ENCODE data around the gene PHF21B.
A peak's percentile ranks its signal among the peaks of the same experiment; 100 is the strongest.

PHF21B gene

GRCh38 chr22:44865193-44866057 lies 144.4 kb downstream of the PHF21B start:
- Histone ChIP-seq H3K27ac (replicated peaks; ENCODE audit: low read length) (no peak overlapping the region), H3K9ac (ENCODE audit: low read depth, low read length, poor library complexity) (peak overlapping the region; percentile 13), H3K4ac (ENCODE audit: low read length) (no peak overlapping the region), H3K14ac (ENCODE audit: low read length) (no peak overlapping the region), H2BK5ac (ENCODE audit: low read length) (no peak overlapping the region), H2BK120ac (ENCODE audit: low read depth, low read length) (no peak overlapping the region), H3K36me3 (replicated peaks in 1 of 2; ENCODE audit: control insufficient read depth in 2 of 2, insufficient read depth in 2 of 2, low read length in 2 of 2) (peaks cover 2 to 40% of the 10 kb centered on the region in 2 donors), H3K9me3 (replicated peaks in 1 of 2; ENCODE audit: control insufficient read depth in 2 of 2, insufficient read depth in 1 of 2, low read depth in 1 of 2, low read length in 2 of 2) (no peaks in the 10 kb centered on the region), H3K79me1 (ENCODE audit: low read depth, low read length) (no peaks in the 10 kb centered on the region), H2BK12ac (ENCODE audit: low read length) (no peak overlapping the region), H2AFZ (ENCODE audit: low read length) (no peak overlapping the region), H3K4me3 (ENCODE audit: low read length in 2 of 2) (no peak overlapping the region), H3K18ac (ENCODE audit: low read length) (no peak overlapping the region), H4K8ac (ENCODE audit: low read depth, low read length) (no peak overlapping the region), H3K27me3 (ENCODE audit: control insufficient read depth in 3 of 3, insufficient read depth in 3 of 3, low read depth in 1 of 3, low read length in 3 of 3) (no peaks in the 10 kb centered on the region), H2BK15ac (ENCODE audit: low read length) (no peak overlapping the region), H3K4me1 (ENCODE audit: control insufficient read depth in 2 of 2, insufficient read depth in 1 of 2, low read depth in 1 of 2, low read length in 2 of 2) (peaks cover 0 to 13% of the 10 kb centered on the region in 2 donors), H2AK5ac (ENCODE audit: low read depth, low read length) (peak overlapping the region; percentile 26), H3K4me2 (ENCODE audit: insufficient read depth, low read length, poor library complexity, severe bottlenecking) (no peak overlapping the region), H3K23ac (ENCODE audit: low read depth, low read length, poor library complexity) (peak overlapping the region; percentile 61), H4K91ac (ENCODE audit: low read depth, low read length, poor library complexity) (no peak overlapping the region)
- WGBS, 2 donors (ENCODE audit: extremely low coverage in 2 of 2, insufficient read length in 2 of 2, insufficient replicate concordance in 1 of 2), result no CpG with 5 or more reads among the region's 31 CpGs
- no peak for DNase-seq (ENCODE audit: low spot score)

- H3K4me3 ChIP-seq (ENCODE audit: low read length in 2 of 2), result no peak overlapping the region
- H2AK5ac ChIP-seq (ENCODE audit: low read depth, low read length), result peak overlapping the region; percentile 40
- no peak overlapping the region for H4K91ac ChIP-seq (ENCODE audit: low read depth, low read length, poor library complexity)
- H4K8ac ChIP-seq (ENCODE audit: low read depth, low read length), result no peak overlapping the region
- H3K4ac ChIP-seq (ENCODE audit: low read length), result no peak overlapping the region
- H2AFZ ChIP-seq (ENCODE audit: low read length), result no peak overlapping the region
- H2BK15ac ChIP-seq (ENCODE audit: low read length), result no peak overlapping the region
- H3K4me2 ChIP-seq (ENCODE audit: insufficient read depth, low read length, poor library complexity, severe bottlenecking), result no peak overlapping the region
- WGBS, 2 donors (ENCODE audit: extremely low coverage in 2 of 2, insufficient read length in 2 of 2, insufficient replicate concordance in 1 of 2), result no CpG with 5 or more reads among the region's 19 CpGs
- no peak overlapping the region for H2BK12ac ChIP-seq (ENCODE audit: low read length)
- peaks cover 0 to 1% of the 10 kb centered on the region in 2 donors for H3K4me1 ChIP-seq (ENCODE audit: control insufficient read depth in 2 of 2, insufficient read depth in 1 of 2, low read depth in 1 of 2, low read length in 2 of 2)
- H3K36me3 ChIP-seq (replicated peaks in 1 of 2; ENCODE audit: control insufficient read depth in 2 of 2, insufficient read depth in 2 of 2, low read length in 2 of 2), result peaks cover 4 to 39% of the 10 kb centered on the region in 2 donors
- H3K14ac ChIP-seq (ENCODE audit: low read length), result no peak overlapping the region
- no peaks in the 10 kb centered on the region for H3K27me3 ChIP-seq (ENCODE audit: control insufficient read depth in 3 of 3, insufficient read depth in 3 of 3, low read depth in 1 of 3, low read length in 3 of 3)
- no peak overlapping the region for H3K23ac ChIP-seq (ENCODE audit: low read depth, low read length, poor library complexity)
- no peak overlapping the region for H3K27ac ChIP-seq (replicated peaks; ENCODE audit: low read length)
- DNase-seq (ENCODE audit: low spot score), result no peak
- no peaks in the 10 kb centered on the region for H3K9me3 ChIP-seq (replicated peaks in 1 of 2; ENCODE audit: control insufficient read depth in 2 of 2, insufficient read depth in 1 of 2, low read depth in 1 of 2, low read length in 2 of 2)
- no peak overlapping the region for H3K9ac ChIP-seq (ENCODE audit: low read depth, low read length, poor library complexity)
- H3K79me1 ChIP-seq (ENCODE audit: low read depth, low read length), result no peaks in the 10 kb centered on the region
- peak overlapping the region; percentile 41 for H3K18ac ChIP-seq (ENCODE audit: low read length)
- no peak overlapping the region for H2BK5ac ChIP-seq (ENCODE audit: low read length)
- no peak overlapping the region for H2BK120ac ChIP-seq (ENCODE audit: low read depth, low read length)
These were observed 146.6 kb downstream of the PHF21B start for GRCh38 chr22:44862981-44863860.

GRCh38 chr22:44862281-44862680 lies 147.5 kb downstream of the PHF21B start:
- Histone ChIP-seq H2BK12ac (ENCODE audit: low read length) (no peak overlapping the region), H3K27ac (replicated peaks; ENCODE audit: low read length) (no peak overlapping the region), H3K23ac (ENCODE audit: low read depth, low read length, poor library complexity) (no peak overlapping the region), H4K91ac (ENCODE audit: low read depth, low read length, poor library complexity) (no peak overlapping the region), H4K8ac (ENCODE audit: low read depth, low read length) (no peak overlapping the region), H3K4me1 (ENCODE audit: control insufficient read depth in 2 of 2, insufficient read depth in 1 of 2, low read depth in 1 of 2, low read length in 2 of 2) (peaks cover 0 to 1% of the 10 kb centered on the region in 2 donors), H2AFZ (ENCODE audit: low read length) (no peak overlapping the region), H3K14ac (ENCODE audit: low read length) (no peak overlapping the region), H2BK15ac (ENCODE audit: low read length) (no peak overlapping the region), H3K9me3 (replicated peaks in 1 of 2; ENCODE audit: control insufficient read depth in 2 of 2, insufficient read depth in 1 of 2, low read depth in 1 of 2, low read length in 2 of 2) (no peaks in the 10 kb centered on the region), H3K4ac (ENCODE audit: low read length) (no peak overlapping the region), H3K36me3 (replicated peaks in 1 of 2; ENCODE audit: control insufficient read depth in 2 of 2, insufficient read depth in 2 of 2, low read length in 2 of 2) (peaks cover 2 to 32% of the 10 kb centered on the region in 2 donors), H3K9ac (ENCODE audit: low read depth, low read length, poor library complexity) (no peak overlapping the region), H3K79me1 (ENCODE audit: low read depth, low read length) (no peaks in the 10 kb centered on the region), H2BK120ac (ENCODE audit: low read depth, low read length) (no peak overlapping the region), H2BK5ac (ENCODE audit: low read length) (no peak overlapping the region), H3K27me3 (ENCODE audit: control insufficient read depth in 3 of 3, insufficient read depth in 3 of 3, low read depth in 1 of 3, low read length in 3 of 3) (no peaks in the 10 kb centered on the region), H3K18ac (ENCODE audit: low read length) (no peak overlapping the region), H2AK5ac (ENCODE audit: low read depth, low read length) (no peak overlapping the region), H3K4me3 (ENCODE audit: low read length in 2 of 2) (no peak overlapping the region), H3K4me2 (ENCODE audit: insufficient read depth, low read length, poor library complexity, severe bottlenecking) (no peak overlapping the region)
- no peak for DNase-seq (ENCODE audit: low spot score)
- WGBS, 2 donors (ENCODE audit: extremely low coverage in 2 of 2, insufficient read length in 2 of 2, insufficient replicate concordance in 1 of 2), result no CpG with 5 or more reads among the region's 11 CpGs

- no peak for DNase-seq (ENCODE audit: low spot score)
- Histone ChIP-seq H3K27ac (replicated peaks; ENCODE audit: low read length) (no peak overlapping the region), H2BK120ac (ENCODE audit: low read depth, low read length) (no peak overlapping the region), H3K79me1 (ENCODE audit: low read depth, low read length) (no peaks in the 10 kb centered on the region), H3K9ac (ENCODE audit: low read depth, low read length, poor library complexity) (no peak overlapping the region), H4K91ac (ENCODE audit: low read depth, low read length, poor library complexity) (no peak overlapping the region), H2AK5ac (ENCODE audit: low read depth, low read length) (no peak overlapping the region), H4K8ac (ENCODE audit: low read depth, low read length) (no peak overlapping the region), H2BK12ac (ENCODE audit: low read length) (no peak overlapping the region), H3K4me3 (ENCODE audit: low read length in 2 of 2) (peak overlapping the region in 1 of 2 donors; percentile 15), H2BK5ac (ENCODE audit: low read length) (no peak overlapping the region), H3K36me3 (replicated peaks in 1 of 2; ENCODE audit: control insufficient read depth in 2 of 2, insufficient read depth in 2 of 2, low read length in 2 of 2) (peaks cover 2 to 31% of the 10 kb centered on the region in 2 donors), H3K18ac (ENCODE audit: low read length) (no peak overlapping the region), H3K4me2 (ENCODE audit: insufficient read depth, low read length, poor library complexity, severe bottlenecking) (no peak overlapping the region), H3K4ac (ENCODE audit: low read length) (no peak overlapping the region), H3K4me1 (ENCODE audit: control insufficient read depth in 2 of 2, insufficient read depth in 1 of 2, low read depth in 1 of 2, low read length in 2 of 2) (peaks cover 0 to 1% of the 10 kb centered on the region in 2 donors), H3K14ac (ENCODE audit: low read length) (no peak overlapping the region), H2AFZ (ENCODE audit: low read length) (no peak overlapping the region), H3K27me3 (ENCODE audit: control insufficient read depth in 3 of 3, insufficient read depth in 3 of 3, low read depth in 1 of 3, low read length in 3 of 3) (no peaks in the 10 kb centered on the region), H3K23ac (ENCODE audit: low read depth, low read length, poor library complexity) (peak overlapping the region; percentile 11), H2BK15ac (ENCODE audit: low read length) (no peak overlapping the region), H3K9me3 (replicated peaks in 1 of 2; ENCODE audit: control insufficient read depth in 2 of 2, insufficient read depth in 1 of 2, low read depth in 1 of 2, low read length in 2 of 2) (no peaks in the 10 kb centered on the region)
- no CpG with 5 or more reads among the region's 7 CpGs for WGBS, 2 donors (ENCODE audit: extremely low coverage in 2 of 2, insufficient read length in 2 of 2, insufficient replicate concordance in 1 of 2)
These were observed 148.6 kb downstream of the PHF21B start for GRCh38 chr22:44861245-44861644.
